ENCODE measurements around the gene SLC16A10. TPM values are rescaled to one million over a fixed set of nuclear protein-coding genes. Genes with fewer than 3 reads are reported as not detected.

SLC16A10 gene
- total and polyA plus RNA-seq, 2 experiments from 2014 or later: 12.1 to 30.9 TPM

GRCh38 chr6:111269401-111269970 is 182.2 kb downstream of the SLC16A10 start:
- no peak for DNase-seq (ENCODE audit: low spot score)
- Histone ChIP-seq H3K9me2 (ENCODE audit: insufficient read depth) (no peaks in the 10 kb centered on the region), H3K4me3 (no peak overlapping the region), H3K36me3 (ENCODE audit: insufficient read depth) (no peaks in the 10 kb centered on the region), H3K4me2 (no peak overlapping the region), H2AFZ (no peak overlapping the region), H3K79me2 (replicated peaks; ENCODE audit: insufficient read depth) (no peaks in the 10 kb centered on the region; the same call in none of the 2 replicates), H3K4me1 (ENCODE audit: insufficient read depth) (no peaks in the 10 kb centered on the region), H3K27me3 (ENCODE audit: insufficient read depth) (no peaks in the 10 kb centered on the region), H4K20me1 (replicated peaks; ENCODE audit: insufficient read depth) (no peaks in the 10 kb centered on the region), H3K27ac (ENCODE audit: low read depth) (no peak overlapping the region), H3F3A (replicated peaks; ENCODE audit: low read depth) (no peaks in the 10 kb centered on the region)
- H3K36me3 Mint-ChIP-seq (ENCODE audit: low read depth): peaks cover 40% of the 10 kb centered on the region
- peaks cover 6% of the 10 kb centered on the region for H3K27me3 Mint-ChIP-seq (ENCODE audit: insufficient read depth, low read depth, poor library complexity)
- H3K4me1 Mint-ChIP-seq: no peaks in the 10 kb centered on the region
- H3K9me3 Mint-ChIP-seq: peaks cover 4% of the 10 kb centered on the region; the same call in 1 of the 3 replicates
- no peak overlapping the region for H3K4me3 Mint-ChIP-seq
- TF ChIP-seq NANOG (IDR thresholded peaks at IDR 0.05; ENCODE audit: borderline replicate concordance) (no peak), JUNB (IDR thresholded peaks at IDR 0.05; ENCODE audit: unreplicated experiment) (no peak), STAT1 (IDR thresholded peaks at IDR 0.05; ENCODE audit: unreplicated experiment) (no peak), POLR2AphosphoS5 (IDR thresholded peaks at IDR 0.05; ENCODE audit: low read depth) (no peak), CREB1 (CRISPR knock-in tag; IDR thresholded peaks at IDR 0.05; ENCODE audit: low read depth) (no peak), EZH2phosphoT487 (IDR thresholded peaks at IDR 0.05; ENCODE audit: unreplicated experiment) (no peak), ZNF462 (CRISPR knock-in tag; IDR thresholded peaks at IDR 0.05) (no peak), CTCF (conservative IDR thresholded peaks at IDR 0.05; ENCODE audit: low read depth in 2 of 2) (no peak), ZNF114 (CRISPR knock-in tag; IDR thresholded peaks at IDR 0.05) (no peak), ZNF331 (CRISPR knock-in tag; IDR thresholded peaks at IDR 0.05; ENCODE audit: low read depth) (no peak), EZH2 (IDR thresholded peaks at IDR 0.05; ENCODE audit: low read depth, unreplicated experiment) (no peak)
- TF ChIP-seq, protein P1, sequence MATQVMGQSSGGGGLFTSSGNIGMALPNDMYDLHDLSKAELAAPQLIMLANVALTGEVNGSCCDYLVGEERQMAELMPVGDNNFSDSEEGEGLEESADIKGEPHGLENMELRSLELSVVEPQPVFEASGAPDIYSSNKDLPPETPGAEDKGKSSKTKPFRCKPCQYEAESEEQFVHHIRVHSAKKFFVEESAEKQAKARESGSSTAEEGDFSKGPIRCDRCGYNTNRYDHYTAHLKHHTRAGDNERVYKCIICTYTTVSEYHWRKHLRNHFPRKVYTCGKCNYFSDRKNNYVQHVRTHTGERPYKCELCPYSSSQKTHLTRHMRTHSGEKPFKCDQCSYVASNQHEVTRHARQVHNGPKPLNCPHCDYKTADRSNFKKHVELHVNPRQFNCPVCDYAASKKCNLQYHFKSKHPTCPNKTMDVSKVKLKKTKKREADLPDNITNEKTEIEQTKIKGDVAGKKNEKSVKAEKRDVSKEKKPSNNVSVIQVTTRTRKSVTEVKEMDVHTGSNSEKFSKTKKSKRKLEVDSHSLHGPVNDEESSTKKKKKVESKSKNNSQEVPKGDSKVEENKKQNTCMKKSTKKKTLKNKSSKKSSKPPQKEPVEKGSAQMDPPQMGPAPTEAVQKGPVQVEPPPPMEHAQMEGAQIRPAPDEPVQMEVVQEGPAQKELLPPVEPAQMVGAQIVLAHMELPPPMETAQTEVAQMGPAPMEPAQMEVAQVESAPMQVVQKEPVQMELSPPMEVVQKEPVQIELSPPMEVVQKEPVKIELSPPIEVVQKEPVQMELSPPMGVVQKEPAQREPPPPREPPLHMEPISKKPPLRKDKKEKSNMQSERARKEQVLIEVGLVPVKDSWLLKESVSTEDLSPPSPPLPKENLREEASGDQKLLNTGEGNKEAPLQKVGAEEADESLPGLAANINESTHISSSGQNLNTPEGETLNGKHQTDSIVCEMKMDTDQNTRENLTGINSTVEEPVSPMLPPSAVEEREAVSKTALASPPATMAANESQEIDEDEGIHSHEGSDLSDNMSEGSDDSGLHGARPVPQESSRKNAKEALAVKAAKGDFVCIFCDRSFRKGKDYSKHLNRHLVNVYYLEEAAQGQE (IDR thresholded peaks at IDR 0.05; ENCODE audit: unreplicated experiment): no peak
- TF ChIP-seq, protein P2, sequence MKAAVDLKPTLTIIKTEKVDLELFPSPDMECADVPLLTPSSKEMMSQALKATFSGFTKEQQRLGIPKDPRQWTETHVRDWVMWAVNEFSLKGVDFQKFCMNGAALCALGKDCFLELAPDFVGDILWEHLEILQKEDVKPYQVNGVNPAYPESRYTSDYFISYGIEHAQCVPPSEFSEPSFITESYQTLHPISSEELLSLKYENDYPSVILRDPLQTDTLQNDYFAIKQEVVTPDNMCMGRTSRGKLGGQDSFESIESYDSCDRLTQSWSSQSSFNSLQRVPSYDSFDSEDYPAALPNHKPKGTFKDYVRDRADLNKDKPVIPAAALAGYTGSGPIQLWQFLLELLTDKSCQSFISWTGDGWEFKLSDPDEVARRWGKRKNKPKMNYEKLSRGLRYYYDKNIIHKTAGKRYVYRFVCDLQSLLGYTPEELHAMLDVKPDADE (IDR thresholded peaks at IDR 0.05): no peak
- ATAC-seq: no peak
- H3K27ac Mint-ChIP-seq: no peak overlapping the region

Measured in GM23338 (cell line).